ENCODE data around the gene BHLHE40. TPM values are rescaled to one million over a fixed set of nuclear protein-coding genes. Genes with fewer than 3 reads are reported as not detected.
A peak's percentile ranks its signal among the peaks of the same experiment; 100 is the strongest.

Gene BHLHE40
- total and polyA plus RNA-seq, 2 of the 13 experiments (the other 11 are each of a cell fraction or from before 2014, with no cell fraction given) = 1.8 to 51.0 TPM

- no peak for TF ChIP-seq TERF1 (CRISPR knock-in tag; IDR thresholded peaks at IDR 0.05)
- TF ChIP-seq CCDC6 (CRISPR knock-in tag; IDR thresholded peaks at IDR 0.05) = peak; percentile 94
- no peak for TF ChIP-seq ZNF30 (CRISPR knock-in tag; IDR thresholded peaks at IDR 0.05)
- TF ChIP-seq SKIL (CRISPR knock-in tag; IDR thresholded peaks at IDR 0.05; ENCODE audit: borderline replicate concordance) = peak; percentile 100
- peak; percentile 92 for TF ChIP-seq ZNF264 (CRISPR knock-in tag; IDR thresholded peaks at IDR 0.05)
- no peak; the same call in 1 of the 2 replicates for TF ChIP-seq ADNP (CRISPR knock-in tag; IDR thresholded peaks at IDR 0.05)
- TF ChIP-seq EEA1 (CRISPR knock-in tag; IDR thresholded peaks at IDR 0.05; ENCODE audit: borderline replicate concordance) = no peak; the same call in 1 of the 2 replicates
- TF ChIP-seq MYNN (CRISPR knock-in tag; IDR thresholded peaks at IDR 0.05; ENCODE audit: low read depth) = no peak
- TF ChIP-seq MBNL3 (CRISPR knock-in tag; conservative IDR thresholded peaks at IDR 0.05) = no peak
- no peak; the same call in 1 of the 2 replicates for TF ChIP-seq NFYC (CRISPR knock-in tag; IDR thresholded peaks at IDR 0.05)
- TF ChIP-seq ZNF652 (CRISPR knock-in tag; IDR thresholded peaks at IDR 0.05; ENCODE audit: borderline replicate concordance, low read depth) = peak; percentile 74
- TF ChIP-seq AHR (CRISPR knock-in tag; IDR thresholded peaks at IDR 0.05) = peak; percentile 85
- TF ChIP-seq ZBTB21 (CRISPR knock-in tag; IDR thresholded peaks at IDR 0.05) = peak; percentile 73; the same call in 1 of the 2 replicates
- TF ChIP-seq TBX3 (IDR thresholded peaks at IDR 0.05; ENCODE audit: borderline replicate concordance) = peak; percentile 97
- no peak for TF ChIP-seq ZNF530 (CRISPR knock-in tag; IDR thresholded peaks at IDR 0.05; ENCODE audit: low read depth)
- peak; percentile 92 for TF ChIP-seq TRIM24 (CRISPR knock-in tag; IDR thresholded peaks at IDR 0.05)
- TF ChIP-seq, protein P1, sequence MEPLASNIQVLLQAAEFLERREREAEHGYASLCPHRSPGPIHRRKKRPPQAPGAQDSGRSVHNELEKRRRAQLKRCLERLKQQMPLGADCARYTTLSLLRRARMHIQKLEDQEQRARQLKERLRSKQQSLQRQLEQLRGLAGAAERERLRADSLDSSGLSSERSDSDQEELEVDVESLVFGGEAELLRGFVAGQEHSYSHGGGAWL (CRISPR knock-in tag; IDR thresholded peaks at IDR 0.05) = no peak; the same call in none of the 2 replicates
- TF ChIP-seq ZSCAN22 (CRISPR knock-in tag; IDR thresholded peaks at IDR 0.05) = no peak; the same call in none of the 2 replicates
- no peak for TF ChIP-seq SRF (IDR thresholded peaks at IDR 0.05; ENCODE audit: low read depth, low read length)
- TF ChIP-seq RFXANK (CRISPR knock-in tag; IDR thresholded peaks at IDR 0.05) = no peak; the same call in 1 of the 2 replicates
- TF ChIP-seq ZNF704 (CRISPR knock-in tag; IDR thresholded peaks at IDR 0.05; ENCODE audit: borderline replicate concordance) = no peak
- TF ChIP-seq ZNF841 (CRISPR knock-in tag; IDR thresholded peaks at IDR 0.05; ENCODE audit: borderline replicate concordance) = no peak
- no peak for TF ChIP-seq NR2F2 (IDR thresholded peaks at IDR 0.05; ENCODE audit: borderline replicate concordance, low read depth)
- peak; percentile 63 for TF ChIP-seq PHF8 (CRISPR knock-in tag; IDR thresholded peaks at IDR 0.05)
- no peak for TF ChIP-seq GABPA (IDR thresholded peaks at IDR 0.05; ENCODE audit: low read depth, low read length)
- no peak for TF ChIP-seq GABPA (CRISPR knock-in tag; IDR thresholded peaks at IDR 0.05; ENCODE audit: low read depth)
- TF ChIP-seq ELF3 (CRISPR knock-in tag; IDR thresholded peaks at IDR 0.05) = peak; percentile 99
- peak; percentile 95 for TF ChIP-seq CENPT (CRISPR knock-in tag; IDR thresholded peaks at IDR 0.05; ENCODE audit: low read depth)
Observed at GRCh38 chr3:4986782-4987537, 7.7 kb downstream of the BHLHE40 start (continued).
